GM12874 (cell line): Measurements from ENCODE around the gene CAT.

Experiments
- TF ChIP-seq, protein P1 (sequence below): IDR thresholded peaks from 2 replicates; pipeline ENCODE4 v1.5.1; 2011; ENCODE audit warnings: low read depth, mild to moderate bottlenecking, control low read depth, low read length, moderate library complexity; ENCODE audit not compliant: insufficient read depth

CAT gene

GRCh38 chr11:34478845-34479663 is 40.3 kb downstream of the CAT start:
- TF ChIP-seq, protein P1, sequence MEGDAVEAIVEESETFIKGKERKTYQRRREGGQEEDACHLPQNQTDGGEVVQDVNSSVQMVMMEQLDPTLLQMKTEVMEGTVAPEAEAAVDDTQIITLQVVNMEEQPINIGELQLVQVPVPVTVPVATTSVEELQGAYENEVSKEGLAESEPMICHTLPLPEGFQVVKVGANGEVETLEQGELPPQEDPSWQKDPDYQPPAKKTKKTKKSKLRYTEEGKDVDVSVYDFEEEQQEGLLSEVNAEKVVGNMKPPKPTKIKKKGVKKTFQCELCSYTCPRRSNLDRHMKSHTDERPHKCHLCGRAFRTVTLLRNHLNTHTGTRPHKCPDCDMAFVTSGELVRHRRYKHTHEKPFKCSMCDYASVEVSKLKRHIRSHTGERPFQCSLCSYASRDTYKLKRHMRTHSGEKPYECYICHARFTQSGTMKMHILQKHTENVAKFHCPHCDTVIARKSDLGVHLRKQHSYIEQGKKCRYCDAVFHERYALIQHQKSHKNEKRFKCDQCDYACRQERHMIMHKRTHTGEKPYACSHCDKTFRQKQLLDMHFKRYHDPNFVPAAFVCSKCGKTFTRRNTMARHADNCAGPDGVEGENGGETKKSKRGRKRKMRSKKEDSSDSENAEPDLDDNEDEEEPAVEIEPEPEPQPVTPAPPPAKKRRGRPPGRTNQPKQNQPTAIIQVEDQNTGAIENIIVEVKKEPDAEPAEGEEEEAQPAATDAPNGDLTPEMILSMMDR: no peak

GRCh38 chr11:34480314-34480713 is 41.6 kb downstream of the CAT start:
- TF ChIP-seq, protein P1: no peak

DNA sequence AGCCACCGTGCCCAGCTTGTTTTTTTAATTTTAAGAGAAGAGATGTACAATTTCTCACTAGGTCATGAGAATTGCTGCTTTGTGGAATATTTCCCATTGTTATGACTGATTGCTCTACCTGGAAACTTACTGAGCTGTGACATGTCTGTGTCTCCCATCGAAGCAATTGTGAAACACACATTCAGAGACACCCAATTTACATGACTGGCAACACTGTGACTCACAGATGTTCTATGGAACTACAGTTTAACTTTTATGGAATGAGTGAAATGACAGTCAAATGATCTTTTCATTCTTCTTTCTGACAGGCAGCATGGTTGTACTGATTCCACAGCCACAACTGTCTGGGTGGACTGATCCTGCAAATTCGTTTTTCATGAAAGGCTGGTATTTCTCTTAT is 42.6 kb downstream of the CAT start:
- TF ChIP-seq, protein P1: no peak

GRCh38 chr11:34483106-34483874 is 44.6 kb downstream of the CAT start:
- TF ChIP-seq, protein P1: no peak

- TF ChIP-seq, protein P1: no peak
Observed at GRCh38 chr11:34487430-34487829, 48.7 kb downstream of the CAT start.

DNA sequence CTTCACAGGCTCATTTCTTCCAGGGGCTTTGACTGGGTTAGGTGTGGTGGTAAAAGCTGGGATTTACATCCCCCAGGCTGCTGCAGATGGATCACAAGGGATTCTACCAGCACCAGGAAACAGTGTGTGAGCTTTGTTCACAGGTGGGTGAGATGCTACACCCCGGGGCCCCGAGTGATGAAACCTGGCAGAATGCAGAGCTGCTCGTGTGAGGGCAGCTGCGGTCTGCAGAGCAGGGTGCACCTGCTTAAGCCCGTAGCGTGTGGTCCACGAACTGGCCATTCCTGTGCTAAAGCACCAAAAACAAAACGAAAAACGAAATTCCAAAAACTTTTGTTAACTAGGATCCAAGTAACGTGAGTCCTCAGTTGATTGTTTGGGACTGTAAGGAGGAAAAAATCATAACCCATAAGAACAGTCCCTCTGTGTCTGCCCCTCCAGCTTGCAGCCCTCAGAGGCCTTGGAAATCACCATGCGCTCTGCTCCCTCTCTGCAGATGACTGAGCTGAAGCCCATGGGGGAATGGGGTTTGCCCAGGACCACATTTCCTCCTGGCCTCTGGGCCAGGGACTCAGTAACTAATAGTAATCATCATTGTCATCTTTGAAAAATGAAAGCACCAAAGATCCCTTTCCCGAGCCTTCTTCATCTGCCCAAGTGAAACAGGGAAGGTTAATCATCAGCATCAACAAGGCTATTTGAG is 50.3 kb downstream of the CAT start:
- TF ChIP-seq, protein P1: no peak

- TF ChIP-seq, protein P1: no peak
Observed at GRCh38 chr11:34490304-34490703, 51.6 kb downstream of the CAT start.
